ENCODE data around the gene RPUSD1.

RPUSD1 gene

DNA sequence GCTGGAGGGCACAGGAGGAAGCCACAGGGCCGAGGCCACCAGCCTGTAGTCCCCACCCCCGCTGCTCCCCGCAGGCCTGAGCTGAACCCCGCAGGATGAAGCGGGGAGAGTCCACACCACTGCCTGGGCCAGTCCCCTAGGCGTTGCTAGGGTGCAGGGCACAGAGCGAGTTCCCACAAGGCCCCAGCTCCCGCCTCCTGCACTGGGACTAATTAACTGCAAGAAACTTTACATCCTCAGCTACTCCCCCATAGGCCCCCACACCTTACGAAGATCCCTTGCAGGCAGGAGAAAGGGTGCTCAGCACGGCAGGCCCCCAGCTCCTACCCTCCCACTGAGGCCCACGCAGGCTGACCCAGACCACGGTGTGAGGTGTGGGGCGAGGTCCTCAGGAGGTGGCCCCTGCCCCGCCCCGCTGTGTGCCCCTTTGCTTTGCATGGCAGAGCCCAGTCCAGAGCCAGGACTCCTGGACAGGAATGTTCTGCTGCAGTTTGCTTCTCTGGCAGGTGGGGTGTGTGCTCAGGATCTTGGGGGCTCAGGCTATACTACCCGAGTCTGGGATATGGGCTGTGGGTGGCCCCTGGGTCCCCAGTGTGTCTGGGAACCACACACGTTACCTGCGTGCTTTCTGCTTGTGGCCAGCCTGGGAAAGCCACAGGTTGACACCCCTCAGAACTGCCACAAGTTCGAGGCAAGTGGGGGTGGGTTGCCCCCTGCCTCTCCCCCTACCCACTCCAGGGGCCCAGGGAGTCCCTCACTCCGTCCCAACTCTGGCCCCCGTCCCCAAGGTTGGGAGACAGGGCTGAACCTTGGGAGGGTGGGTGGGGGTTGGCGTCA is 11.1 kb upstream of the RPUSD1 start:
- TF ChIP-seq, protein P1, sequence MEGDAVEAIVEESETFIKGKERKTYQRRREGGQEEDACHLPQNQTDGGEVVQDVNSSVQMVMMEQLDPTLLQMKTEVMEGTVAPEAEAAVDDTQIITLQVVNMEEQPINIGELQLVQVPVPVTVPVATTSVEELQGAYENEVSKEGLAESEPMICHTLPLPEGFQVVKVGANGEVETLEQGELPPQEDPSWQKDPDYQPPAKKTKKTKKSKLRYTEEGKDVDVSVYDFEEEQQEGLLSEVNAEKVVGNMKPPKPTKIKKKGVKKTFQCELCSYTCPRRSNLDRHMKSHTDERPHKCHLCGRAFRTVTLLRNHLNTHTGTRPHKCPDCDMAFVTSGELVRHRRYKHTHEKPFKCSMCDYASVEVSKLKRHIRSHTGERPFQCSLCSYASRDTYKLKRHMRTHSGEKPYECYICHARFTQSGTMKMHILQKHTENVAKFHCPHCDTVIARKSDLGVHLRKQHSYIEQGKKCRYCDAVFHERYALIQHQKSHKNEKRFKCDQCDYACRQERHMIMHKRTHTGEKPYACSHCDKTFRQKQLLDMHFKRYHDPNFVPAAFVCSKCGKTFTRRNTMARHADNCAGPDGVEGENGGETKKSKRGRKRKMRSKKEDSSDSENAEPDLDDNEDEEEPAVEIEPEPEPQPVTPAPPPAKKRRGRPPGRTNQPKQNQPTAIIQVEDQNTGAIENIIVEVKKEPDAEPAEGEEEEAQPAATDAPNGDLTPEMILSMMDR (IDR thresholded peaks at IDR 0.05; ENCODE audit: borderline replicate concordance, insufficient read depth, low read depth, low read length) = no peak

DNA sequence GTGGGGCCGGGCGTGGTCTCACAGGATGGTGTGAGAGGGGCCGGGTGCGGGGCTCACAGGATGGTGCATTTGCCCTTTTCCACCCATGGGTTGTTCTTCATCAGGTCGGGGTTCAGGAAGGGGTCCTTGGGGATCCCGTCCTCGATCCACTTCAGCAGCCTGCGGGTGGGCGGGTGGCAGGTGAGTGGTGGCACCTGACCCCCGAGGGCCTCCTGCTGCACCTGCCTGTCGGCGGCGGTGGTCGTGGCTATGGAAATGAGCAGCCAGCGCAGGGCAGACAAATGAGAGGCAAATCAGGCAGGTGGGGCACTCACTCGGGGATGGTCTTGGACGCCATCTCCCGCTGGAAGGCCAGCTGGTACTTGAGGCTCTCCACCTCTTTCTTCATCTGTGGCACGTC is 10.5 kb upstream of the RPUSD1 start:
- TF ChIP-seq, protein P1 (IDR thresholded peaks at IDR 0.05; ENCODE audit: borderline replicate concordance, insufficient read depth, low read depth, low read length) = no peak
- no peak overlapping the region for H3K4me3 ChIP-seq (ENCODE audit: low read depth, low read length)

More for the DNA sequence above, 11.1 kb upstream of the RPUSD1 start:
- H3K4me3 ChIP-seq (ENCODE audit: low read depth, low read length) = no peak overlapping the region

DNA sequence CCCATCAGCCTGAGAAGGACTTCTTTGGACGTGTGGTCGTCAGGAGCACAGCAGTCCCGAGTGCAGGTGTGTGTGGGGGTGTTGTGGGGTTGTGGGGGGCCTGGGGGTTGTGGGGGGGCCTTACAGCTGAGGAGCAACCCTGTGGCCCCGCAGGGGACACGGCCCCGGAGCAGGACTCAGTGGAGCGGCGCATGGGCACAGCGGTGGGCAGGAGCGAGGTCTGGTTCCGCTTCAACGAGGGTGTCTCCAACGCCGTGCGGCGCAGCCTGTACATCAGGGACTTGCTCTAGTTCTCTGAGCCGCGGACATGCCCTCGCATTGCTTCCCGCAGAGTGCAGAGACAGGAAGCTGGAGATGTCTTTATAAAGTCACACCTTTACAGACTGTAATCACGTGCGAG is 9.5 kb upstream of the RPUSD1 start:
- H3K4me3 ChIP-seq (ENCODE audit: low read depth, low read length) = no peak overlapping the region
- TF ChIP-seq, protein P1 (IDR thresholded peaks at IDR 0.05; ENCODE audit: borderline replicate concordance, insufficient read depth, low read depth, low read length) = no peak

DNA sequence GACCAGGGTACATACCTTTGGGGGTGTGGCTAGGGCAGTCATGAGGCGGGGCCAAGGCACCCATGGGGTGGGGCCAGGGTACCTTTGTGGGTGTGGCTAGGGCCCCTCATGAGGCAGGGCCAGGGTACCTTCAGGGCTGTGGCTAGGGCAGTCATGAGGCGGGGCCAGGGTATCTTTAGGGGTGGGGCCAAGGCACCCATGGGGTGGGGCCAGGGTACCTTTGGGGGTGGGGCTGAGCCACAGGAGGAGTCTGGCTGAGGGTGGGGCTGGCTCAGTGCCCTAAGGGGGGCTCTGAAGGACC is 8.9 kb upstream of the RPUSD1 start:
- TF ChIP-seq, protein P1 (IDR thresholded peaks at IDR 0.05; ENCODE audit: borderline replicate concordance, insufficient read depth, low read depth, low read length) = no peak
- no peak overlapping the region for H3K4me3 ChIP-seq (ENCODE audit: low read depth, low read length)

DNA sequence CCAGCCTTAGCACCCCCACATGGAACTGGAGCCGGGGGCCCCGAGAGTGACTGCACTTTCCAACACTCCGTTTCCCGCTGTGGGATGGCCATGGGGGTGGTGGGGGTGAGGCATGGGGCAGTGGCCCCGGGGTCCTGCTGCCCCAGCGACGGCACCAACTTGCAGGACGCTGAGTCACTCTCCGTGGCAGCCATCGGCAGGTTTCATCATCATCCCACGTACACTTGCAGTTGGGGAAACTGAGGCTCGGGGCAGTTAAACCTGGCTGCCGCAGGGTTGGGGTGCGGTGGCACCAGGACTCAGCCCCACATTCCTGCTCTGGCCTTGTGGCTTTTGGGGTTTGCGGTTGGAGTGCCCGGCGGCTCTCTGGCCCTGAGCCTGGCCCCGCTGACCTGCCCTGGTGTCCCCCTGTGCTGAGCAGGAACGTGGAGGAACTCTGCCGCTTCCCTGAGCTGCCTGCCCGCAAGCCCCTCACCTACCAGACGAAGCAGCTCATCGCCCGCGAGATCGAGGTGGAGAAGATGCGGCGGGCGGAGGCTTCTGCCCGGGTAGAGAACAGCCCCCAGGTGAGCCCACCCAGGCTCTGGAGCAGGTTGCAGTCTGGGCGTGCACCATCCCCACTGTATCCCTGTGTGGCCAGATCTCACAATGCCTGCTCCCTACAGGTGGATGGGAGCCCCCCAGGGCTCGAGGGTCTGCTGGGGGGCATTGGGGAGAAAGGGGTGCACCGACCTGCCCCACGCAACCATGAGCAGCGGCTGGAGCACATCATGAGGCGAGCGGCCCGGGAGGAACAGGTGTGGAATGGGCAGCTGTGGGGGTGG is 8.3 kb upstream of the RPUSD1 start:
- TF ChIP-seq, protein P1 (IDR thresholded peaks at IDR 0.05; ENCODE audit: borderline replicate concordance, insufficient read depth, low read depth, low read length) = no peak

DNA sequence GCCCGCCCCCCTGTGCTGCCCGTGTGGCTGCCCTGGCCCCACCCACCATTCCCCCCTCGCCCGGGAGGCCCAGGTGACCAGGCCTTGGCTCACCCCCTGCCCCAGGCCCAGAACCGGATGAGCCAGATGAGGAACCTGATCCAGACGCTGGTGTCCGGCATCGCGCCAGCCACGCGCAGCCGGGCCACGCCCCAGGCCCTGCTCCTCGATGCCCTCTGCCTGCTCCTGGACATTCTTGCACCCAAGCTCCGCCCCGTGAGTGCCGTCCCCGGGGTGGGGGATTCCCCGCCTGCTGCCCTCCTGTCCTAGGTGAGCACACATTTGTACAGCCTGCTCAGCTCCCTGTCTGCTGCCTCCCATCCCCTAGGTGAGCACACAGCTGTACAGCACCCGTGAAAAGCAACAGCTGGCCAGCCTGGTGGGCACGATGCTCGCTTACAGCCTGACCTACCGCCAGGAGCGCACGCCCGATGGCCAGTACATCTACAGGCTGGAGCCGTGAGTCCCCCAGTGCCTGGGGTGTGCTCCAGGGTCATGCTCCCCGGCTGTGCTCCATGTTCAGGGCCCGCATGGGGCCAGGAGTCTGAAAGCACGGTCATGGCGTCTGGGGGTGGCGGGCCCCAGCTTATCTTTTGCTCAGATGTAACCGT is 7.5 kb upstream of the RPUSD1 start:
- TF ChIP-seq, protein P1 (IDR thresholded peaks at IDR 0.05; ENCODE audit: borderline replicate concordance, insufficient read depth, low read depth, low read length) = no peak
- no peak overlapping the region for H3K4me3 ChIP-seq (ENCODE audit: low read depth, low read length)

More for the DNA sequence above, 8.3 kb upstream of the RPUSD1 start:
- no peak overlapping the region for H3K4me3 ChIP-seq (ENCODE audit: low read depth, low read length)

All from GM12875 (cell line).